H1 (cell line): ENCODE data around the gene CPNE8. TPM values are rescaled to one million over a fixed set of nuclear protein-coding genes. Genes with fewer than 3 reads are reported as not detected.

Experiments
- CTCF ChIA-PET: fragments of 300-600 bp; sonication (Branson Sonifier 250); formaldehyde crosslinking; loops from one replicate; lab custom pipeline; 2021; ENCODE audit not compliant: partially characterized antibody; lab: Charles Lee
- POLR2A ChIA-PET: fragments of 300-600 bp; sonication (Branson Sonifier 250); formaldehyde crosslinking; loops from one replicate; lab custom pipeline; 2021; ENCODE audit warnings: inconsistent platforms; ENCODE audit not compliant: partially characterized antibody; lab: Charles Lee
- DNase-seq, 2 experiments: peaks; one replicate each; pipeline versions ENCODE4 v3.0.0 to v3.0.0-alpha.2; 2010 to 2022; ENCODE audit warnings: low spot score in 2 of 2, low read depth in 1 of 2, mixed read lengths in 1 of 2
- FAIRE-seq: peaks from 2 replicates; lab custom pipeline; 2011; peaks lifted over from hg19 to GRCh38; lab: Jason Lieb, UNC
- H2AFZ ChIP-seq: 2 replicates; pipeline ENCODE4 v1.8.1; 2012; ENCODE audit warnings: low read length, inconsistent platforms
- H2AK5ac ChIP-seq: 2 replicates; pipeline ENCODE4 v1.6.1; 2013; ENCODE audit warnings: low read depth, low read length
- H2BK120ac ChIP-seq: replicated peaks from 2 replicates; pipeline ENCODE3; 2013; ENCODE audit warnings: low read depth, low read length, inconsistent platforms
- H2BK12ac ChIP-seq: 2 replicates; pipeline ENCODE4 v1.6.1; 2013; ENCODE audit warnings: low read depth, low read length
- H2BK15ac ChIP-seq: 2 replicates; pipeline ENCODE4 v1.6.1; 2013; ENCODE audit warnings: low read length
- H2BK20ac ChIP-seq: 2 replicates; pipeline ENCODE4 v1.6.1; 2013; ENCODE audit warnings: low read length
- H2BK5ac ChIP-seq: 2 replicates; pipeline ENCODE4 v1.6.1; 2013; ENCODE audit warnings: low read depth, low read length
- H3K14ac ChIP-seq: 2 replicates; pipeline ENCODE4 v1.6.1; 2013; ENCODE audit warnings: inconsistent platforms; ENCODE audit not compliant: insufficient read length
- H3K18ac ChIP-seq: 2 replicates; pipeline ENCODE4 v1.6.1; 2013; ENCODE audit warnings: low read length; ENCODE audit errors: extremely low read depth
- H3K23ac ChIP-seq: 2 replicates; pipeline ENCODE4 v1.6.1; 2013; ENCODE audit warnings: inconsistent platforms; ENCODE audit not compliant: insufficient read length
- H3K23me2 ChIP-seq: 2 replicates; pipeline ENCODE4 v1.6.1; 2013; ENCODE audit warnings: low read depth, low read length
- H3K27ac ChIP-seq: 2 replicates; pipeline ENCODE4 v1.6.1; 2011; ENCODE audit warnings: low read depth, low read length, inconsistent platforms
- H3K27me3 ChIP-seq, 4 experiments: replicated peaks in 1 of 4; 1 replicate in 1 of 4; 2 replicates in 3 of 4; pipeline versions ENCODE4 v1.6.1 to v1.8.1; 2011 to 2013; ENCODE audit warnings: low read length in 3 of 4, mild to moderate bottlenecking in 3 of 4, inconsistent platforms in 2 of 4, mixed read lengths in 2 of 4, moderate library complexity in 1 of 4; ENCODE audit not compliant: control insufficient read depth in 3 of 4, insufficient read depth in 3 of 4; ENCODE audit errors: extremely low read depth in 1 of 4
- H3K36me3 ChIP-seq, 4 experiments: 2 replicates each; pipeline versions ENCODE4 v1.6.1 to v1.8.1; 2011 to 2013; ENCODE audit warnings: mild to moderate bottlenecking in 4 of 4, low read length in 3 of 4, moderate library complexity in 2 of 4, control low read depth in 1 of 4, inconsistent platforms in 1 of 4; ENCODE audit not compliant: insufficient read depth in 4 of 4, control insufficient read depth in 2 of 4
- H3K4ac ChIP-seq: replicated peaks from 2 replicates; pipeline ENCODE3; 2013; ENCODE audit warnings: low read length, low read depth, mixed read lengths, inconsistent platforms; ENCODE audit not compliant: insufficient read length
- H3K4me1 ChIP-seq, 4 experiments: replicated peaks in 1 of 4; 1 replicate in 1 of 4; 2 replicates in 3 of 4; pipeline versions ENCODE4 v1.6.1 to v1.8.1; 2011 to 2013; ENCODE audit warnings: low read length in 3 of 4, inconsistent platforms in 2 of 4, mixed read lengths in 1 of 4; ENCODE audit not compliant: insufficient read depth in 4 of 4, control insufficient read depth in 3 of 4
- H3K4me2 ChIP-seq, 2 experiments: 2 replicates each; pipeline versions ENCODE4 v1.6.1 to v1.8.1; 2011 to 2013; ENCODE audit warnings: low read depth in 2 of 2, low read length in 2 of 2, control low read depth in 1 of 2, inconsistent platforms in 1 of 2, mild to moderate bottlenecking in 1 of 2; ENCODE audit not compliant: insufficient read depth in 1 of 2
- H3K4me3 ChIP-seq, 4 experiments: fragments of 200-600, 300-600 bp in 1 of 4; sonication (generic), shearing (Covaris generic), sonication (Bioruptor Twin) in 1 of 4; 2 replicates each; pipeline versions ENCODE4 v1.5.1 to v1.8.1; 2011 to 2016; ENCODE audit warnings: low read length in 4 of 4, low read depth in 3 of 4, control low read depth in 2 of 4, inconsistent platforms in 2 of 4, mild to moderate bottlenecking in 2 of 4, mixed read lengths in 1 of 4, moderate library complexity in 1 of 4; ENCODE audit not compliant: insufficient read depth in 2 of 4; ENCODE audit errors: extremely low read depth in 1 of 4
- H3K56ac ChIP-seq: replicated peaks from 2 replicates; pipeline ENCODE3; 2013; ENCODE audit warnings: low read depth, mild to moderate bottlenecking, mixed read lengths, low read length, inconsistent platforms; ENCODE audit not compliant: insufficient read length
- H3K79me1 ChIP-seq: 2 replicates; pipeline ENCODE4 v1.6.1; 2013; ENCODE audit warnings: low read depth, low read length, control low read depth
- H3K79me2 ChIP-seq, 2 experiments: 2 replicates each; pipeline versions ENCODE4 v1.6.1 to v1.8.1; 2012 to 2013; ENCODE audit warnings: low read length in 2 of 2, mild to moderate bottlenecking in 2 of 2, inconsistent platforms in 1 of 2; ENCODE audit not compliant: insufficient read depth in 2 of 2, control insufficient read depth in 1 of 2
- H3K9ac ChIP-seq, 4 experiments: replicated peaks in 1 of 4; 1 replicate in 1 of 4; 2 replicates in 3 of 4; pipeline versions ENCODE4 v1.6.1 to v1.8.1; 2011 to 2013; ENCODE audit warnings: low read depth in 3 of 4, low read length in 3 of 4, control low read depth in 2 of 4, mild to moderate bottlenecking in 2 of 4, moderate library complexity in 2 of 4, inconsistent platforms in 1 of 4; ENCODE audit errors: extremely low read depth in 1 of 4
- H3K9me3 ChIP-seq, 2 experiments: 2 replicates each; pipeline versions ENCODE4 v1.6.1 to v1.8.1; 2012 to 2013; ENCODE audit warnings: mild to moderate bottlenecking in 2 of 2, moderate library complexity in 2 of 2, control low read depth in 1 of 2, inconsistent platforms in 1 of 2, low read depth in 1 of 2, low read length in 1 of 2, mixed read lengths in 1 of 2; ENCODE audit not compliant: insufficient read depth in 2 of 2
- H4K20me1 ChIP-seq, 2 experiments: replicated peaks in 1 of 2; 2 replicates each; pipeline versions ENCODE3 to v1.8.1; 2011 to 2013; ENCODE audit warnings: inconsistent platforms in 2 of 2, low read length in 2 of 2, mild to moderate bottlenecking in 1 of 2; ENCODE audit not compliant: insufficient read depth in 2 of 2, control insufficient read depth in 1 of 2
- H4K5ac ChIP-seq: 2 replicates; pipeline ENCODE4 v1.6.1; 2013; ENCODE audit warnings: low read length, low read depth, mixed read lengths, inconsistent platforms; ENCODE audit not compliant: insufficient read length
- H4K8ac ChIP-seq: 2 replicates; pipeline ENCODE4 v1.8.0; 2013; ENCODE audit warnings: mild to moderate bottlenecking, moderate library complexity, low read length, inconsistent platforms; ENCODE audit not compliant: insufficient read depth; ENCODE audit errors: extremely low read depth
- H4K91ac ChIP-seq: replicated peaks from 2 replicates; pipeline ENCODE3; 2013; ENCODE audit warnings: low read length, mixed read lengths, inconsistent platforms; ENCODE audit not compliant: insufficient read length
- CEBPB ChIP-seq: IDR thresholded peaks from 2 replicates; pipeline ENCODE4 v1.6.1; 2012; ENCODE audit warnings: low read depth, low read length
- CHD1 ChIP-seq: IDR thresholded peaks from 2 replicates; pipeline ENCODE4 v1.6.1; 2012; ENCODE audit warnings: low read depth, low read length, improper control_type of control experiment
- CREB1 ChIP-seq: IDR thresholded peaks from 2 replicates; pipeline ENCODE4 v1.6.1; 2012; ENCODE audit warnings: inconsistent platforms
- EP300 ChIP-seq, 2 experiments: IDR thresholded peaks; 1 replicate in 1 of 2; 2 replicates in 1 of 2; pipeline ENCODE4 v1.6.1; 2011 to 2012; ENCODE audit warnings: low read depth in 2 of 2, low read length in 2 of 2, mild to moderate bottlenecking in 2 of 2, borderline replicate concordance in 1 of 2, inconsistent platforms in 1 of 2, moderate library complexity in 1 of 2
- GTF2F1 ChIP-seq: IDR thresholded peaks from 2 replicates; pipeline ENCODE4 v1.6.1; 2012; ENCODE audit warnings: low read depth, low read length, improper control_type of control experiment, borderline replicate concordance
- KDM1A ChIP-seq: fragments of 200-600, 300-600 bp; sonication (generic); IDR thresholded peaks from 2 replicates; pipeline ENCODE4 v1.7.1; 2016; ENCODE audit warnings: mild to moderate bottlenecking, low read length, borderline replicate concordance
- POLR2A ChIP-seq, 2 experiments: IDR thresholded peaks; 1 replicate in 1 of 2; 2 replicates in 1 of 2; pipeline ENCODE4 v1.6.1; 2011; ENCODE audit warnings: low read depth in 2 of 2, low read length in 2 of 2, mild to moderate bottlenecking in 2 of 2; ENCODE audit errors: control extremely low read depth in 1 of 2
- RAD21 ChIP-seq, 2 experiments: IDR thresholded peaks in 1 of 2; conservative IDR thresholded peaks in 1 of 2; 2 replicates each; pipeline ENCODE4 v1.6.1; 2011; ENCODE audit warnings: low read depth in 2 of 2, low read length in 2 of 2, improper control_type of control experiment in 1 of 2, inconsistent platforms in 1 of 2, mild to moderate bottlenecking in 1 of 2, moderate library complexity in 1 of 2
- RBBP5 ChIP-seq: IDR thresholded peaks from 2 replicates; pipeline ENCODE4 v1.7.1; 2012; ENCODE audit warnings: low read depth, mild to moderate bottlenecking, inconsistent platforms, low read length, moderate library complexity, borderline replicate concordance
- RFX5 ChIP-seq: IDR thresholded peaks from 2 replicates; pipeline ENCODE4 v1.6.1; 2011; ENCODE audit warnings: low read depth, low read length, improper control_type of control experiment, borderline replicate concordance
- SIN3A ChIP-seq, 2 experiments: IDR thresholded peaks in 1 of 2; conservative IDR thresholded peaks in 1 of 2; 2 replicates each; pipeline ENCODE4 v1.6.1; 2011 to 2012; ENCODE audit warnings: low read length in 2 of 2, improper control_type of control experiment in 1 of 2, low read depth in 1 of 2, mild to moderate bottlenecking in 1 of 2
- SIRT6 ChIP-seq: IDR thresholded peaks from one replicate; pipeline ENCODE4 v1.7.1; 2012; ENCODE audit warnings: low read length, inconsistent platforms
- TAF1 ChIP-seq: IDR thresholded peaks from 2 replicates; pipeline ENCODE4 v1.6.1; 2011; ENCODE audit warnings: mild to moderate bottlenecking, low read depth, low read length
- TAF7 ChIP-seq: optimal IDR thresholded peaks from 2 replicates; pipeline ENCODE3; 2011; ENCODE audit warnings: low read depth, mild to moderate bottlenecking, inconsistent platforms, low read length, moderate library complexity, borderline replicate concordance
- ZNF274 ChIP-seq: IDR thresholded peaks from 2 replicates; pipeline ENCODE4 v1.7.0; 2012; ENCODE audit warnings: low read length, borderline replicate concordance; ENCODE audit errors: extremely low read depth
- WGBS, 2 experiments: shearing (Covaris generic) in 1 of 2; methylation state at CpG; one replicate each; pipeline versions ENCODE4 v1.1.6 to v1.1.7; 2013 to 2015; ENCODE audit warnings: low lambda C conversion rate in 2 of 2, mixed read lengths in 2 of 2, inconsistent platforms in 1 of 2, low coverage in 1 of 2, missing lambda C conversion rate in 1 of 2; ENCODE audit not compliant: insufficient replicate concordance in 2 of 2, insufficient coverage in 1 of 2, insufficient read length in 1 of 2; ENCODE audit errors: extremely low coverage in 1 of 2, missing lambda C conversion rate in 1 of 2; 5-methylcytosine and 5-hydroxymethylcytosine counted together
- polyA plus RNA-seq, 7 experiments: library from polyadenylated mRNA; depleted of rRNA in 3 of 7; stranded (reverse) in 5 of 7; unstranded in 2 of 7; fragments of >200 nt in 5 of 7; fragments of 200-250 nt in 2 of 7; gene quantifications; 1 replicate in 5 of 7; 2 replicates in 1 of 7; 4 replicates in 1 of 7; pipeline versions ENCODE4 v1.2.1 to v1.2.3, GENCODE V29; 2011 to 2013; ENCODE audit warnings: missing spikeins in 2 of 7, mixed read lengths in 2 of 7
- total RNA-seq: library from RNA; stranded (reverse); fragmentation: NEBNext Ultra II Directional; extraction: Animal tissue kit (Norgen Biotek cat#: 25700); gene quantifications from 2 replicates; pipeline ENCODE4 v1.2.1, GENCODE V29; 2021

CPNE8 gene
- total and polyA plus RNA-seq, 2 of the 8 experiments (the other 6 are each of a cell fraction or from before 2014, with no cell fraction given) = 2.5 to 6.8 TPM

GRCh38 chr12:38653650-38654049, 251.7 kb downstream of the CPNE8 start:
- no peaks in the 10 kb centered on the region for H3K4me1 ChIP-seq
- no peak for TF ChIP-seq POLR2A (IDR thresholded peaks at IDR 0.05; ENCODE audit: control extremely low read depth in 1 of 2, low read depth in 2 of 2, low read length in 2 of 2)
- no peak for TF ChIP-seq ZNF274
- TF ChIP-seq CHD1 = no peak
- no peak for TF ChIP-seq CREB1
- TF ChIP-seq KDM1A = no peak
- no peak for TF ChIP-seq TAF7
- TF ChIP-seq TAF1 = no peak
- TF ChIP-seq EP300 (IDR thresholded peaks at IDR 0.05; ENCODE audit: borderline replicate concordance in 1 of 2, low read depth in 2 of 2, low read length in 2 of 2) = no peak
- no peak for TF ChIP-seq RBBP5
- no peak for TF ChIP-seq CEBPB
- TF ChIP-seq SIRT6 = no peak
- TF ChIP-seq SIN3A (conservative IDR thresholded peaks at IDR 0.05 in 1 of 2, IDR thresholded peaks at IDR 0.05 in 1 of 2; ENCODE audit: low read depth in 1 of 2, low read length in 2 of 2) = no peak
- TF ChIP-seq GTF2F1 = no peak
- TF ChIP-seq RFX5 = no peak
- TF ChIP-seq RAD21 (IDR thresholded peaks at IDR 0.05 in 1 of 2, conservative IDR thresholded peaks at IDR 0.05 in 1 of 2; ENCODE audit: low read depth in 2 of 2, low read length in 2 of 2) = no peak
- TF ChIP-seq, all 59 proteins: peak for 0
- POLR2A ChIA-PET = no interaction called here
- no peak for FAIRE-seq
- Histone ChIP-seq H4K5ac (no peak overlapping the region), H2BK5ac (no peak overlapping the region), H3K9me3 (no peaks in the 10 kb centered on the region; a peak in 1 of 4 replicates), H3K18ac (no peak overlapping the region), H3K27ac (no peak overlapping the region), H3K9ac (no peak overlapping the region), H4K91ac (no peak overlapping the region), H3K27me3 (no peaks in the 10 kb centered on the region), H3K79me1 (no peaks in the 10 kb centered on the region), H3K4me3 (no peak overlapping the region), H2BK12ac (no peak overlapping the region), H2BK120ac (no peak overlapping the region), H3K23me2 (no peaks in the 10 kb centered on the region), H2AK5ac (no peak overlapping the region), H3K36me3 (no peaks in the 10 kb centered on the region), H3K23ac (no peak overlapping the region), H4K8ac (no peak overlapping the region), H3K4ac (no peak overlapping the region), H3K14ac (no peak overlapping the region), H3K56ac (no peak overlapping the region), H2AFZ (no peak overlapping the region), H3K4me2 (no peak overlapping the region), H2BK20ac (no peak overlapping the region), H2BK15ac (no peak overlapping the region), H4K20me1 (no peaks in the 10 kb centered on the region), H3K79me2 (no peaks in the 10 kb centered on the region)
- CTCF ChIA-PET = no interaction called here
- 85% methylated on average over 2 of the region's 2 CpGs; no CpG with 5 or more reads in 1 of the 2 experiments for WGBS, 2 experiments
- no peak for DNase-seq
